ENCODE data around the gene PCDHB9.
"Not testable (repeated sequence)": the region's sequence is repeated elsewhere in the genome, so short reads cannot be mapped to it uniquely, and the experiment has no call there.

PCDHB9 gene

GRCh38 chr5:141189131-141189530 lies 2.2 kb downstream of the PCDHB9 start:
- not testable (repeated sequence) for DNase-seq

GRCh38 chr5:141192110-141192725 lies 5.3 kb downstream of the PCDHB9 start, which contains the start of gene PCDHB10:
PCDHB10 (plus strand) TSS chr5:141192353; CDS start chr5:141192553, 200 bp downstream.
- peak; percentile 15 for DNase-seq

- not testable (repeated sequence) for DNase-seq
These were observed 7.4 kb downstream of the PCDHB9 start for GRCh38 chr5:141194332-141194731.

GRCh38 chr5:141196363-141196762 lies 9.4 kb downstream of the PCDHB9 start:
- DNase-seq: no peak

GRCh38 chr5:141199359-141200235 lies 12.6 kb downstream of the PCDHB9 start, which contains the start of gene PCDHB11:
PCDHB11 (plus strand) TSS chr5:141199627; CDS start chr5:141199775, 148 bp downstream.
- DNase-seq: no peak

GRCh38 chr5:141201126-141201525 lies 14.2 kb downstream of the PCDHB9 start:
- DNase-seq: not testable (repeated sequence)

- DNase-seq: not testable (repeated sequence)
These were observed 14.7 kb downstream of the PCDHB9 start for GRCh38 chr5:141201646-141202045.

- no peak for DNase-seq
These were observed 21.5 kb downstream of the PCDHB9 start, which contains the start of gene PCDHB12 for GRCh38 chr5:141208478-141208877. PCDHB12 (plus strand) TSS chr5:141208719; CDS start chr5:141208908, 189 bp downstream.

GRCh38 chr5:141210281-141210680 lies 23.3 kb downstream of the PCDHB9 start:
- DNase-seq: not testable (repeated sequence)

- DNase-seq: not testable (repeated sequence)
These were observed 23.9 kb downstream of the PCDHB9 start for GRCh38 chr5:141210849-141211248.

- DNase-seq: peak; percentile 21
These were observed 26.8 kb downstream of the PCDHB9 start, which contains the start of gene PCDHB13 for GRCh38 chr5:141213656-141214339. PCDHB13 (plus strand) TSS chr5:141213919; CDS start chr5:141214124, 205 bp downstream.

- DNase-seq: not testable (repeated sequence)
These were observed 27.6 kb downstream of the PCDHB9 start for GRCh38 chr5:141214583-141214982.

GRCh38 chr5:141215504-141215903 lies 28.5 kb downstream of the PCDHB9 start:
- DNase-seq: not testable (repeated sequence)

- DNase-seq: not testable (repeated sequence)
These were observed 29.1 kb downstream of the PCDHB9 start for GRCh38 chr5:141216035-141216434.

GRCh38 chr5:141223112-141223783 lies 36.3 kb downstream of the PCDHB9 start, which contains the start of gene PCDHB14:
PCDHB14 (plus strand) TSS chr5:141223343; CDS start chr5:141223506, 163 bp downstream.
- peak; percentile 9 for DNase-seq

GRCh38 chr5:141224844-141225243 lies 37.9 kb downstream of the PCDHB9 start:
- DNase-seq: not testable (repeated sequence)

- DNase-seq: not testable (repeated sequence)
These were observed 38.5 kb downstream of the PCDHB9 start for GRCh38 chr5:141225421-141225820.

- DNase-seq: no peak
These were observed 47.2 kb downstream of the PCDHB9 start for GRCh38 chr5:141234109-141234667.

- DNase-seq: not testable (repeated sequence)
These were observed 49.0 kb downstream of the PCDHB9 start for GRCh38 chr5:141235922-141236321.

- no peak for DNase-seq
These were observed 49.8 kb downstream of the PCDHB9 start for GRCh38 chr5:141236516-141237313.
